ENCODE results near the gene AP2B1. TPM values are rescaled to one million over a fixed set of nuclear protein-coding genes. Genes with fewer than 3 reads are reported as not detected.

The AP2B1 gene
- total RNA-seq, 1 experiment from 2014 or later = 198 TPM

DNA sequence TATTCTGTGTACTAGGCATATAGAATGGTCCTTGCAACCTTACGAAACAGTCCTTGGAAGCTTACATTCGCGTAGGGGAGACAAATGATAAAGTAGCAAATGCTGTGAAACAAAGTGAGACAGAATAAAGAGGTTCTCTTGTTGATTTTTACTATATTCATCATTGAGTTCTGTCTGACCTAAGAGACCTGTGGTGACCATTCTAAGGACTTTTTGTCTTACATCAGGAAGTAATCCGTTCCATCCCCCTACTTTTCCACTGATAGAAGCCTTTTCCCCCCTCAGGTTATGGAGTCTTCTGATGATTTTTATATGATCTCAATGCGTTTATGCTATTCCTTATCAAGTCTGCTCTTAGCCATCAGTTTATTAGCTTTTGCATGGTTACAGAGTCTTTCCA is 77.6 kb downstream of the AP2B1 start (continued):
- TF ChIP-seq, protein P1, sequence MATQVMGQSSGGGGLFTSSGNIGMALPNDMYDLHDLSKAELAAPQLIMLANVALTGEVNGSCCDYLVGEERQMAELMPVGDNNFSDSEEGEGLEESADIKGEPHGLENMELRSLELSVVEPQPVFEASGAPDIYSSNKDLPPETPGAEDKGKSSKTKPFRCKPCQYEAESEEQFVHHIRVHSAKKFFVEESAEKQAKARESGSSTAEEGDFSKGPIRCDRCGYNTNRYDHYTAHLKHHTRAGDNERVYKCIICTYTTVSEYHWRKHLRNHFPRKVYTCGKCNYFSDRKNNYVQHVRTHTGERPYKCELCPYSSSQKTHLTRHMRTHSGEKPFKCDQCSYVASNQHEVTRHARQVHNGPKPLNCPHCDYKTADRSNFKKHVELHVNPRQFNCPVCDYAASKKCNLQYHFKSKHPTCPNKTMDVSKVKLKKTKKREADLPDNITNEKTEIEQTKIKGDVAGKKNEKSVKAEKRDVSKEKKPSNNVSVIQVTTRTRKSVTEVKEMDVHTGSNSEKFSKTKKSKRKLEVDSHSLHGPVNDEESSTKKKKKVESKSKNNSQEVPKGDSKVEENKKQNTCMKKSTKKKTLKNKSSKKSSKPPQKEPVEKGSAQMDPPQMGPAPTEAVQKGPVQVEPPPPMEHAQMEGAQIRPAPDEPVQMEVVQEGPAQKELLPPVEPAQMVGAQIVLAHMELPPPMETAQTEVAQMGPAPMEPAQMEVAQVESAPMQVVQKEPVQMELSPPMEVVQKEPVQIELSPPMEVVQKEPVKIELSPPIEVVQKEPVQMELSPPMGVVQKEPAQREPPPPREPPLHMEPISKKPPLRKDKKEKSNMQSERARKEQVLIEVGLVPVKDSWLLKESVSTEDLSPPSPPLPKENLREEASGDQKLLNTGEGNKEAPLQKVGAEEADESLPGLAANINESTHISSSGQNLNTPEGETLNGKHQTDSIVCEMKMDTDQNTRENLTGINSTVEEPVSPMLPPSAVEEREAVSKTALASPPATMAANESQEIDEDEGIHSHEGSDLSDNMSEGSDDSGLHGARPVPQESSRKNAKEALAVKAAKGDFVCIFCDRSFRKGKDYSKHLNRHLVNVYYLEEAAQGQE (IDR thresholded peaks at IDR 0.05; ENCODE audit: low read depth) = no peak
- TF ChIP-seq ELF1 (IDR thresholded peaks at IDR 0.05; ENCODE audit: borderline replicate concordance, low read depth) = no peak

DNA sequence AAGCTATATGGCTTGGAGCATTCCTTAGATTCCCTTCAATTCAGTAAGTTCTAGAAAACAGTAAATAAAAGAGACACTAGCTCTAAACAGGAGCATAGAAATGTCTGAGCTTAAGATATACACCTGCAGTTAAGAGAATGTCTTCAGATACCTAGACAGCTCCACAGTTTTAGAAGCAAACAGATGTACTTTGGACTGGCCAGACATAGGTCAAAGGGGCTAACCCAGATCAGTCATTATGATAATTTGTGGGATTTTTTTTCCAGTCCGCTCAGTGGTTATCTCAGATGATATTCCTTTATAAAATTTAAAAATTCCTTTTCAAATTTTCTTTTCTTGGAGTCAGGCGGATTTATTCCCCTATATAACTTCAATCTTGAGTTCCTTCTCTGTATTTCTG is 78.5 kb downstream of the AP2B1 start:
- ChIA-PET RAD21 (ENCODE audit: low non-redundant PET in 1 of 2, low total read pairs in 2 of 2, uncharacterized antibody in 2 of 2, unreplicated experiment in 2 of 2) (no interaction called here), CTCF (interaction anchor here (0.8 kb wide), 1 partner anchor 138 kb away, joined by 3 read pairs; no protein-coding TSS in a partner anchor), POLR2A (no interaction called here)
- H3K4me2 ChIP-seq (ENCODE audit: low read length) = no peak overlapping the region
- no peak overlapping the region for H3K4me3 ChIP-seq (replicated peaks in 1 of 2; ENCODE audit: low read depth in 1 of 2, low read length in 2 of 2)
- no peaks in the 10 kb centered on the region for H4K20me1 ChIP-seq (ENCODE audit: insufficient read depth)
- intact Hi-C loops (cut with micrococcal nuclease) = no loop called here
- H3K4me1 ChIP-seq (ENCODE audit: control insufficient read depth in 1 of 2, insufficient read depth in 2 of 2, low read length in 2 of 2) = no peaks in the 10 kb centered on the region
- TF ChIP-seq JUND (IDR thresholded peaks at IDR 0.05) = no peak
- TF ChIP-seq YY1 (IDR thresholded peaks at IDR 0.05; ENCODE audit: extremely low read depth, insufficient replicate concordance, low read depth, low read length) = no peak
- TF ChIP-seq, protein P2, sequence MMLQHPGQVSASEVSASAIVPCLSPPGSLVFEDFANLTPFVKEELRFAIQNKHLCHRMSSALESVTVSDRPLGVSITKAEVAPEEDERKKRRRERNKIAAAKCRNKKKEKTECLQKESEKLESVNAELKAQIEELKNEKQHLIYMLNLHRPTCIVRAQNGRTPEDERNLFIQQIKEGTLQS (IDR thresholded peaks at IDR 0.05) = no peak
- TF ChIP-seq, protein P3, sequence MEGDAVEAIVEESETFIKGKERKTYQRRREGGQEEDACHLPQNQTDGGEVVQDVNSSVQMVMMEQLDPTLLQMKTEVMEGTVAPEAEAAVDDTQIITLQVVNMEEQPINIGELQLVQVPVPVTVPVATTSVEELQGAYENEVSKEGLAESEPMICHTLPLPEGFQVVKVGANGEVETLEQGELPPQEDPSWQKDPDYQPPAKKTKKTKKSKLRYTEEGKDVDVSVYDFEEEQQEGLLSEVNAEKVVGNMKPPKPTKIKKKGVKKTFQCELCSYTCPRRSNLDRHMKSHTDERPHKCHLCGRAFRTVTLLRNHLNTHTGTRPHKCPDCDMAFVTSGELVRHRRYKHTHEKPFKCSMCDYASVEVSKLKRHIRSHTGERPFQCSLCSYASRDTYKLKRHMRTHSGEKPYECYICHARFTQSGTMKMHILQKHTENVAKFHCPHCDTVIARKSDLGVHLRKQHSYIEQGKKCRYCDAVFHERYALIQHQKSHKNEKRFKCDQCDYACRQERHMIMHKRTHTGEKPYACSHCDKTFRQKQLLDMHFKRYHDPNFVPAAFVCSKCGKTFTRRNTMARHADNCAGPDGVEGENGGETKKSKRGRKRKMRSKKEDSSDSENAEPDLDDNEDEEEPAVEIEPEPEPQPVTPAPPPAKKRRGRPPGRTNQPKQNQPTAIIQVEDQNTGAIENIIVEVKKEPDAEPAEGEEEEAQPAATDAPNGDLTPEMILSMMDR (IDR thresholded peaks at IDR 0.05 in 2 of 3, conservative IDR thresholded peaks at IDR 0.05 in 1 of 3; ENCODE audit: borderline replicate concordance in 1 of 3, insufficient read depth in 1 of 3, low read depth in 2 of 3, low read length in 2 of 3) = no peak
- no peak for TF ChIP-seq EZH2 (IDR thresholded peaks at IDR 0.05)
- no peak for TF ChIP-seq POLR2AphosphoS5 (IDR thresholded peaks at IDR 0.05; ENCODE audit: low read depth, low read length)
- no peak for TF ChIP-seq SIN3A (IDR thresholded peaks at IDR 0.05; ENCODE audit: low read depth)
- TF ChIP-seq CEBPB (IDR thresholded peaks at IDR 0.05; ENCODE audit: low read depth) = no peak
- TF ChIP-seq, protein P4, sequence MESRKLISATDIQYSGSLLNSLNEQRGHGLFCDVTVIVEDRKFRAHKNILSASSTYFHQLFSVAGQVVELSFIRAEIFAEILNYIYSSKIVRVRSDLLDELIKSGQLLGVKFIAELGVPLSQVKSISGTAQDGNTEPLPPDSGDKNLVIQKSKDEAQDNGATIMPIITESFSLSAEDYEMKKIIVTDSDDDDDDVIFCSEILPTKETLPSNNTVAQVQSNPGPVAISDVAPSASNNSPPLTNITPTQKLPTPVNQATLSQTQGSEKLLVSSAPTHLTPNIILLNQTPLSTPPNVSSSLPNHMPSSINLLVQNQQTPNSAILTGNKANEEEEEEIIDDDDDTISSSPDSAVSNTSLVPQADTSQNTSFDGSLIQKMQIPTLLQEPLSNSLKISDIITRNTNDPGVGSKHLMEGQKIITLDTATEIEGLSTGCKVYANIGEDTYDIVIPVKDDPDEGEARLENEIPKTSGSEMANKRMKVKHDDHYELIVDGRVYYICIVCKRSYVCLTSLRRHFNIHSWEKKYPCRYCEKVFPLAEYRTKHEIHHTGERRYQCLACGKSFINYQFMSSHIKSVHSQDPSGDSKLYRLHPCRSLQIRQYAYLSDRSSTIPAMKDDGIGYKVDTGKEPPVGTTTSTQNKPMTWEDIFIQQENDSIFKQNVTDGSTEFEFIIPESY (IDR thresholded peaks at IDR 0.05; ENCODE audit: extremely low read depth, insufficient replicate concordance, low read length) = no peak
- TF ChIP-seq FOSL1 (IDR thresholded peaks at IDR 0.05; ENCODE audit: low read depth) = no peak
- no peak overlapping the region for H2AFZ ChIP-seq (ENCODE audit: low read depth, low read length, poor library complexity, severe bottlenecking)
- ATAC-seq = no peak
- no peaks in the 10 kb centered on the region for H3K9me2 ChIP-seq (ENCODE audit: insufficient read depth)
- no peak overlapping the region for H3K27ac ChIP-seq (ENCODE audit: low read depth, low read length)
- DNase-seq (ENCODE audit: low read depth, low spot score) = no peak
- no TSS peak for BruUV-seq (replicated peaks)
- H3K9ac ChIP-seq (ENCODE audit: low read length) = no peak overlapping the region
- peaks cover 4 to 9% of the 10 kb centered on the region in 2 experiments for H3K36me3 ChIP-seq (ENCODE audit: control insufficient read depth in 1 of 2, insufficient read depth in 2 of 2, low read length in 2 of 2)
- H3K9me3 ChIP-seq (ENCODE audit: control insufficient read depth in 1 of 2, insufficient read depth in 1 of 2, low read depth in 1 of 2, low read length in 2 of 2) = no peaks in the 10 kb centered on the region
- no peaks in the 10 kb centered on the region; the same call in 1 of the 2 replicates for H3K79me2 ChIP-seq (ENCODE audit: insufficient read depth, low read length)
- H3K27me3 ChIP-seq (ENCODE audit: insufficient read depth, low read length) = no peaks in the 10 kb centered on the region
